ENCODE measurements around the gene MAP2K7.
"Not testable (repeated sequence)": the region's sequence is repeated elsewhere in the genome, so short reads cannot be mapped to it uniquely, and the experiment has no call there.

The MAP2K7 gene

GRCh38 chr19:7893362-7894101 is 10.1 kb upstream of the MAP2K7 start:
- not testable (repeated sequence) for DNase-seq (ENCODE audit: low read depth); H3K4me1 ChIP-seq (ENCODE audit: control insufficient read depth, insufficient read depth, low read length); H3K36me3 ChIP-seq (ENCODE audit: control insufficient read depth, insufficient read depth, low read length, severe bottlenecking); H3K9me3 ChIP-seq (ENCODE audit: control insufficient read depth, low read length); H3K4me3 ChIP-seq (ENCODE audit: low read length); H3K9ac ChIP-seq (ENCODE audit: low read length); H3K27me3 ChIP-seq (replicated peaks; ENCODE audit: control insufficient read depth, insufficient read depth, low read length)

- Histone ChIP-seq H3K27me3 (replicated peaks; ENCODE audit: control insufficient read depth, insufficient read depth, low read length) (no peaks in the 10 kb centered on the region), H3K36me3 (ENCODE audit: control insufficient read depth, insufficient read depth, low read length, severe bottlenecking) (peaks cover 13% of the 10 kb centered on the region), H3K9ac (ENCODE audit: low read length) (no peak overlapping the region), H3K4me1 (ENCODE audit: control insufficient read depth, insufficient read depth, low read length) (peaks cover 4% of the 10 kb centered on the region), H3K4me3 (ENCODE audit: low read length) (no peak overlapping the region), H3K9me3 (ENCODE audit: control insufficient read depth, low read length) (no peaks in the 10 kb centered on the region)
- DNase-seq (ENCODE audit: low read depth) = no peak
Measured at GRCh38 chr19:7894612-7895309, 8.9 kb upstream of the MAP2K7 start.

- Histone ChIP-seq H3K9ac (ENCODE audit: low read length) (no peak overlapping the region), H3K9me3 (ENCODE audit: control insufficient read depth, low read length) (no peaks in the 10 kb centered on the region), H3K36me3 (ENCODE audit: control insufficient read depth, insufficient read depth, low read length, severe bottlenecking) (peaks cover 14% of the 10 kb centered on the region), H3K4me3 (ENCODE audit: low read length) (no peak overlapping the region), H3K27me3 (replicated peaks; ENCODE audit: control insufficient read depth, insufficient read depth, low read length) (no peaks in the 10 kb centered on the region), H3K4me1 (ENCODE audit: control insufficient read depth, insufficient read depth, low read length) (peaks cover 4% of the 10 kb centered on the region)
- DNase-seq (ENCODE audit: low read depth) = no peak
Measured at GRCh38 chr19:7895565-7895964, 8.1 kb upstream of the MAP2K7 start.

GRCh38 chr19:7897292-7897691 is 6.4 kb upstream of the MAP2K7 start:
- Histone ChIP-seq H3K9ac (ENCODE audit: low read length) (no peak overlapping the region), H3K36me3 (ENCODE audit: control insufficient read depth, insufficient read depth, low read length, severe bottlenecking) (peaks cover 14% of the 10 kb centered on the region), H3K9me3 (ENCODE audit: control insufficient read depth, low read length) (no peaks in the 10 kb centered on the region), H3K4me3 (ENCODE audit: low read length) (no peak overlapping the region), H3K4me1 (ENCODE audit: control insufficient read depth, insufficient read depth, low read length) (peaks cover 6% of the 10 kb centered on the region), H3K27me3 (replicated peaks; ENCODE audit: control insufficient read depth, insufficient read depth, low read length) (no peaks in the 10 kb centered on the region)
- no peak for DNase-seq (ENCODE audit: low read depth)

GRCh38 chr19:7898967-7899366 is 4.7 kb upstream of the MAP2K7 start:
- Histone ChIP-seq H3K4me3 (ENCODE audit: low read length) (no peak overlapping the region), H3K9me3 (ENCODE audit: control insufficient read depth, low read length) (no peaks in the 10 kb centered on the region), H3K9ac (ENCODE audit: low read length) (no peak overlapping the region), H3K36me3 (ENCODE audit: control insufficient read depth, insufficient read depth, low read length, severe bottlenecking) (peaks cover 14% of the 10 kb centered on the region), H3K27me3 (replicated peaks; ENCODE audit: control insufficient read depth, insufficient read depth, low read length) (no peaks in the 10 kb centered on the region), H3K4me1 (ENCODE audit: control insufficient read depth, insufficient read depth, low read length) (peaks cover 16% of the 10 kb centered on the region)
- DNase-seq (ENCODE audit: low read depth) = no peak

- Histone ChIP-seq H3K4me3 (ENCODE audit: low read length) (no peak overlapping the region), H3K9ac (ENCODE audit: low read length) (no peak overlapping the region), H3K36me3 (ENCODE audit: control insufficient read depth, insufficient read depth, low read length, severe bottlenecking) (peaks cover 14% of the 10 kb centered on the region), H3K27me3 (replicated peaks; ENCODE audit: control insufficient read depth, insufficient read depth, low read length) (no peaks in the 10 kb centered on the region), H3K9me3 (ENCODE audit: control insufficient read depth, low read length) (no peaks in the 10 kb centered on the region), H3K4me1 (ENCODE audit: control insufficient read depth, insufficient read depth, low read length) (peaks cover 18% of the 10 kb centered on the region)
- DNase-seq (ENCODE audit: low read depth) = no peak
Measured at GRCh38 chr19:7899751-7900378, 3.8 kb upstream of the MAP2K7 start.

- no peak overlapping the region for H3K9ac ChIP-seq (ENCODE audit: low read length)
- no peaks in the 10 kb centered on the region for H3K27me3 ChIP-seq (replicated peaks; ENCODE audit: control insufficient read depth, insufficient read depth, low read length)
- no peak overlapping the region for H3K4me3 ChIP-seq (ENCODE audit: low read length)
- peaks cover 22% of the 10 kb centered on the region for H3K4me1 ChIP-seq (ENCODE audit: control insufficient read depth, insufficient read depth, low read length)
- H3K9me3 ChIP-seq (ENCODE audit: control insufficient read depth, low read length) = no peaks in the 10 kb centered on the region
- H3K36me3 ChIP-seq (ENCODE audit: control insufficient read depth, insufficient read depth, low read length, severe bottlenecking) = peaks cover 14% of the 10 kb centered on the region
- DNase-seq (ENCODE audit: low read depth) = no peak
Measured at GRCh38 chr19:7900401-7900870, 3.2 kb upstream of the MAP2K7 start.

- H3K36me3 ChIP-seq (ENCODE audit: control insufficient read depth, insufficient read depth, low read length, severe bottlenecking) = peaks cover 17% of the 10 kb centered on the region
- no peak overlapping the region for H3K4me3 ChIP-seq (ENCODE audit: low read length)
- H3K9me3 ChIP-seq (ENCODE audit: control insufficient read depth, low read length) = no peaks in the 10 kb centered on the region
- peaks cover 23% of the 10 kb centered on the region for H3K4me1 ChIP-seq (ENCODE audit: control insufficient read depth, insufficient read depth, low read length)
- H3K27me3 ChIP-seq (replicated peaks; ENCODE audit: control insufficient read depth, insufficient read depth, low read length) = no peaks in the 10 kb centered on the region
- H3K9ac ChIP-seq (ENCODE audit: low read length) = no peak overlapping the region
- no peak for DNase-seq (ENCODE audit: low read depth)
Measured at GRCh38 chr19:7900931-7901330, 2.7 kb upstream of the MAP2K7 start.

- Histone ChIP-seq H3K4me1 (ENCODE audit: control insufficient read depth, insufficient read depth, low read length) (peaks cover 23% of the 10 kb centered on the region), H3K9me3 (ENCODE audit: control insufficient read depth, low read length) (no peaks in the 10 kb centered on the region), H3K4me3 (ENCODE audit: low read length) (no peak overlapping the region), H3K9ac (ENCODE audit: low read length) (no peak overlapping the region), H3K27me3 (replicated peaks; ENCODE audit: control insufficient read depth, insufficient read depth, low read length) (no peaks in the 10 kb centered on the region), H3K36me3 (ENCODE audit: control insufficient read depth, insufficient read depth, low read length, severe bottlenecking) (peaks cover 19% of the 10 kb centered on the region)
- DNase-seq (ENCODE audit: low read depth) = no peak
Measured at GRCh38 chr19:7901337-7901736, 2.3 kb upstream of the MAP2K7 start.

GRCh38 chr19:7902796-7903243 is 857 bp upstream of the MAP2K7 start:
- no peak for DNase-seq (ENCODE audit: low read depth)
- peaks cover 23% of the 10 kb centered on the region for H3K4me1 ChIP-seq (ENCODE audit: control insufficient read depth, insufficient read depth, low read length)
- no peaks in the 10 kb centered on the region for H3K27me3 ChIP-seq (replicated peaks; ENCODE audit: control insufficient read depth, insufficient read depth, low read length)
- peak overlapping the region; percentile 89 for H3K4me3 ChIP-seq (ENCODE audit: low read length)
- H3K9ac ChIP-seq (ENCODE audit: low read length) = peak overlapping the region; percentile 95
- no peaks in the 10 kb centered on the region for H3K9me3 ChIP-seq (ENCODE audit: control insufficient read depth, low read length)
- peaks cover 21% of the 10 kb centered on the region for H3K36me3 ChIP-seq (ENCODE audit: control insufficient read depth, insufficient read depth, low read length, severe bottlenecking)

All from adipocyte (in vitro differentiated cells).